Smooth muscle cell (in vitro differentiated cells): Measurements from ENCODE around the gene SLC22A15. TPM values are rescaled to one million over a fixed set of nuclear protein-coding genes. Genes with fewer than 3 reads are reported as not detected.

ENCODE experiments used
- DNase-seq: peaks from one replicate; lab custom pipeline; 2025; ENCODE audit not compliant: unreplicated experiment; lab: John Stamatoyannopoulos, UW
- H2AFZ ChIP-seq: fragments of 200-600 bp; sonication (generic); 2 replicates; pipeline ENCODE4 v1.6.0; 2016; ENCODE audit warnings: antibody characterized with exemption, low read depth, mild to moderate bottlenecking
- H3F3A ChIP-seq: fragments of 200-600 bp; sonication (generic); 2 replicates; pipeline ENCODE4 v1.6.0; 2017; ENCODE audit warnings: antibody characterized with exemption, low read depth
- H3K27ac ChIP-seq: fragments of 200-600 bp; sonication (generic); 2 replicates; pipeline ENCODE4 v1.5.1; 2016; ENCODE audit warnings: low read depth, mild to moderate bottlenecking
- H3K27me3 ChIP-seq: fragments of 200-600 bp; sonication (generic); 2 replicates; pipeline ENCODE4 v1.6.1; 2016; ENCODE audit warnings: low read depth, mild to moderate bottlenecking
- H3K36me3 ChIP-seq: fragments of 200-600 bp; sonication (generic); 2 replicates; pipeline ENCODE4 v1.5.1; 2016; ENCODE audit warnings: low read depth
- H3K4me1 ChIP-seq: fragments of 200-600 bp; sonication (generic); 2 replicates; pipeline ENCODE4 v1.5.1; 2016; ENCODE audit warnings: low read depth
- H3K4me2 ChIP-seq: fragments of 200-600 bp; sonication (generic); 2 replicates; pipeline ENCODE4 v1.6.0; 2016; ENCODE audit warnings: mild to moderate bottlenecking
- H3K4me3 ChIP-seq: fragments of 200-600 bp; sonication (generic); 2 replicates; pipeline ENCODE4 v1.5.1; 2016; ENCODE audit warnings: mild to moderate bottlenecking
- H3K79me2 ChIP-seq: fragments of 200-600 bp; sonication (generic); 2 replicates; pipeline ENCODE4 v1.6.0; 2016; ENCODE audit warnings: low read depth, mild to moderate bottlenecking
- H3K9ac ChIP-seq: fragments of 200-600 bp; sonication (generic); 2 replicates; pipeline ENCODE4 v1.6.0; 2016; ENCODE audit warnings: low read depth
- H3K9me3 ChIP-seq: fragments of 200-600 bp; sonication (generic); replicated peaks from 2 replicates; pipeline ENCODE4 v1.5.1; 2016; ENCODE audit warnings: low read depth
- H4K20me1 ChIP-seq: fragments of 200-600 bp; sonication (generic); 2 replicates; pipeline ENCODE4 v1.6.0; 2016; ENCODE audit warnings: low read depth
- WGBS: methylation state at CpG from one replicate; pipeline ENCODE4 v1.1.7; 2016; ENCODE audit warnings: low lambda C conversion rate; 5-methylcytosine and 5-hydroxymethylcytosine counted together
- polyA plus RNA-seq: library from polyadenylated mRNA; unstranded; fragments of >200 nt; fragmentation: Nextera tagmentation; extraction: Ambion mirVana; gene quantifications from 2 replicates; pipeline ENCODE4 v1.2.1, GENCODE V29; 2016
- total RNA-seq: library from RNA; depleted of rRNA; stranded (reverse); fragments of >200 nt; gene quantifications from 2 replicates; pipeline ENCODE4 v1.2.3, GENCODE V29; 2014
- TF ChIP-seq, protein P1 (sequence below): fragments of 200-600 bp; sonication (generic); IDR thresholded peaks from 2 replicates; pipeline ENCODE4 v1.5.1; 2017; ENCODE audit warnings: borderline replicate concordance, mild to moderate bottlenecking, antibody characterized with exemption; ENCODE audit not compliant: insufficient read depth, poor library complexity, severe bottlenecking

Gene SLC22A15
- total and polyA plus RNA-seq, 2 experiments from 2014 or later = 1.00 to 3.2 TPM

DNA sequence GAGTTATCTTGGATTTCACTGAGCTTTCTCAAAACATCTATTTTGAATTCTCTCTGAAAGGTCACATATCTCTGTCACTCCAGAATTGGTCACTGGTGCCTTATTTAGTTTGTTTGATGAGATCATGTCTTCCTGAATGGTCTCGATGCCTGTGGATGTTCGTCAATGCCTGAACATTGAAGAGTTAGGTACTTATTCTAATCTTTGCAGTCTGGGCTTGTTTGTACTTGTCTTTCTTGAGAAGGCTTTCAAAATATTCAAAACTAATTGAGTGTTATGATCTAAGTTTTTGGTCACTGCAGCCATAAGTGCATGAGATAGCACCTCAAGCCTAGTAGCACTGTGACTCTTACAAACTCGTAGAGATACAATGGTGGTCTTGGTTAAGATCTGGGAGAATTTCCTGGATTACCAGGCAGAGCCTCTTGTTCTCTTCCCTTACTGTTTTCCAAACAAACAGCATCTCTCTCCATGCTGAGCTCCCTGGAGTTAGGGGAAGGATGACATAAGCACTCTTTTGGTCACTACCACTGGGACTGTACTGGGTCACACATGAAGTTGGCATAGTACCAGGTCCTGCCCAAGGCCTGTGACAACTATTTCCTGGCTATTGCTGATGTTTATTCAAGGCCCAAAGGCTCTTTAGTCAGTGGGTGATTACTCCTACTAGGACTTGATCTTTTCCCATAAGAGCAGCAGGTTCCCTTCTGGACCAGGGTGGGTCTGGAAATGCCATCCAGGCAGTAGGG, 25.6 kb downstream of the SLC22A15 start:
- Histone ChIP-seq H3K36me3 (peaks cover 24% of the 10 kb centered on the region), H3K4me1 (no peaks in the 10 kb centered on the region), H3K79me2 (peaks cover 3% of the 10 kb centered on the region), H3F3A (no peaks in the 10 kb centered on the region), H3K27me3 (no peaks in the 10 kb centered on the region), H4K20me1 (no peaks in the 10 kb centered on the region), H3K9ac (no peak overlapping the region), H2AFZ (no peak overlapping the region), H3K27ac (peak overlapping the region; percentile 7), H3K4me2 (no peak overlapping the region), H3K9me3 (no peaks in the 10 kb centered on the region), H3K4me3 (no peak overlapping the region)
- TF ChIP-seq, protein P1, sequence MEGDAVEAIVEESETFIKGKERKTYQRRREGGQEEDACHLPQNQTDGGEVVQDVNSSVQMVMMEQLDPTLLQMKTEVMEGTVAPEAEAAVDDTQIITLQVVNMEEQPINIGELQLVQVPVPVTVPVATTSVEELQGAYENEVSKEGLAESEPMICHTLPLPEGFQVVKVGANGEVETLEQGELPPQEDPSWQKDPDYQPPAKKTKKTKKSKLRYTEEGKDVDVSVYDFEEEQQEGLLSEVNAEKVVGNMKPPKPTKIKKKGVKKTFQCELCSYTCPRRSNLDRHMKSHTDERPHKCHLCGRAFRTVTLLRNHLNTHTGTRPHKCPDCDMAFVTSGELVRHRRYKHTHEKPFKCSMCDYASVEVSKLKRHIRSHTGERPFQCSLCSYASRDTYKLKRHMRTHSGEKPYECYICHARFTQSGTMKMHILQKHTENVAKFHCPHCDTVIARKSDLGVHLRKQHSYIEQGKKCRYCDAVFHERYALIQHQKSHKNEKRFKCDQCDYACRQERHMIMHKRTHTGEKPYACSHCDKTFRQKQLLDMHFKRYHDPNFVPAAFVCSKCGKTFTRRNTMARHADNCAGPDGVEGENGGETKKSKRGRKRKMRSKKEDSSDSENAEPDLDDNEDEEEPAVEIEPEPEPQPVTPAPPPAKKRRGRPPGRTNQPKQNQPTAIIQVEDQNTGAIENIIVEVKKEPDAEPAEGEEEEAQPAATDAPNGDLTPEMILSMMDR = no peak
- WGBS = 78% methylated on average over 3 of the region's 3 CpGs
- no peak for DNase-seq

GRCh38 chr1:116002781-116003420, 26.6 kb downstream of the SLC22A15 start:
- TF ChIP-seq, protein P1 = no peak
- Histone ChIP-seq H2AFZ (no peak overlapping the region), H3K27me3 (no peaks in the 10 kb centered on the region), H3K4me1 (no peaks in the 10 kb centered on the region), H3K9me3 (no peaks in the 10 kb centered on the region), H3K79me2 (peaks cover 3% of the 10 kb centered on the region), H3K36me3 (peaks cover 15% of the 10 kb centered on the region), H3K4me2 (no peak overlapping the region), H3K9ac (no peak overlapping the region), H4K20me1 (no peaks in the 10 kb centered on the region), H3K4me3 (no peak overlapping the region), H3K27ac (no peak overlapping the region), H3F3A (no peaks in the 10 kb centered on the region)
- no peak for DNase-seq
- WGBS = 93% methylated on average over 1 of the region's 1 CpG

GRCh38 chr1:116003823-116004222, 27.5 kb downstream of the SLC22A15 start:
- peaks cover 13% of the 10 kb centered on the region for H3K36me3 ChIP-seq
- 96% methylated on average over 1 of the region's 1 CpG for WGBS

More at GRCh38 chr1:116003823-116004222, 27.5 kb downstream of the SLC22A15 start:
- Histone ChIP-seq H3K4me2 (no peak overlapping the region), H3K4me1 (no peaks in the 10 kb centered on the region), H3K9ac (no peak overlapping the region), H4K20me1 (no peaks in the 10 kb centered on the region), H3F3A (no peaks in the 10 kb centered on the region), H3K4me3 (no peak overlapping the region), H2AFZ (no peak overlapping the region), H3K27ac (no peak overlapping the region), H3K9me3 (no peaks in the 10 kb centered on the region), H3K79me2 (no peaks in the 10 kb centered on the region), H3K27me3 (no peaks in the 10 kb centered on the region)
- no peak for DNase-seq
- TF ChIP-seq, protein P1 = no peak
